Measurements from ENCODE around the gene RBMS1. TPM values are rescaled to one million over a fixed set of nuclear protein-coding genes. Genes with fewer than 3 reads are reported as not detected.
"Not testable (repeated sequence)": the region's sequence is repeated elsewhere in the genome, so short reads cannot be mapped to it uniquely, and the experiment has no call there.

The RBMS1 gene
- total RNA-seq, 1 donor from 2014 or later, result 102 TPM

GRCh38 chr2:160440888-160441287 is 52.7 kb downstream of the RBMS1 start:
- Histone ChIP-seq H3K4me1 (peaks cover 3% of the 10 kb centered on the region), H3K27me3 (no peaks in the 10 kb centered on the region), H3K9me3 (no peaks in the 10 kb centered on the region), H3K4me3 (no peak overlapping the region), H3K36me3 (no peaks in the 10 kb centered on the region), H3K27ac (no peak overlapping the region)
- ATAC-seq (no peak), DNase-seq (no peak)
- no peak for TF ChIP-seq CTCF (IDR thresholded peaks at IDR 0.05)
- intact Hi-C loops (cut with DNase I), result no loop called here

- H3K27ac ChIP-seq; DNase-seq; H3K27me3 ChIP-seq; H3K9me3 ChIP-seq; H3K36me3 ChIP-seq; H3K4me3 ChIP-seq; ATAC-seq; intact Hi-C loops (cut with DNase I): not testable (repeated sequence)
- H3K4me1 ChIP-seq, result peaks cover 11% of the 10 kb centered on the region
These were observed 54.6 kb downstream of the RBMS1 start for GRCh38 chr2:160439038-160439437.

GRCh38 chr2:160437273-160437672 is 56.3 kb downstream of the RBMS1 start:
- Histone ChIP-seq H3K36me3 (no peaks in the 10 kb centered on the region), H3K27ac (no peak overlapping the region), H3K27me3 (no peaks in the 10 kb centered on the region), H3K4me3 (no peak overlapping the region), H3K9me3 (no peaks in the 10 kb centered on the region), H3K4me1 (peaks cover 29% of the 10 kb centered on the region)
- TF ChIP-seq CTCF (IDR thresholded peaks at IDR 0.05), result no peak
- intact Hi-C loops (cut with DNase I), result no loop called here
- ATAC-seq, result no peak
- no peak for DNase-seq

- ATAC-seq, result no peak
These were observed 59.2 kb downstream of the RBMS1 start for GRCh38 chr2:160434254-160434948.

GRCh38 chr2:160433466-160434140 is 60.0 kb downstream of the RBMS1 start:
- Histone ChIP-seq H3K27me3 (no peaks in the 10 kb centered on the region), H3K4me3 (no peak overlapping the region), H3K9me3 (no peaks in the 10 kb centered on the region), H3K27ac (no peak overlapping the region), H3K4me1 (peaks cover 34% of the 10 kb centered on the region), H3K36me3 (no peaks in the 10 kb centered on the region)
- DNase-seq (no peak), ATAC-seq (no peak)
- intact Hi-C loops (cut with DNase I), result no loop called here
- no peak for TF ChIP-seq CTCF (IDR thresholded peaks at IDR 0.05)

More at GRCh38 chr2:160434254-160434948, 59.2 kb downstream of the RBMS1 start:
- Histone ChIP-seq H3K27ac (no peak overlapping the region), H3K4me3 (no peak overlapping the region), H3K27me3 (no peaks in the 10 kb centered on the region), H3K4me1 (peaks cover 28% of the 10 kb centered on the region), H3K9me3 (no peaks in the 10 kb centered on the region), H3K36me3 (no peaks in the 10 kb centered on the region)
- no peak for DNase-seq
- no peak for TF ChIP-seq CTCF (IDR thresholded peaks at IDR 0.05)
- intact Hi-C loops (cut with DNase I), result no loop called here

GRCh38 chr2:160432633-160433032 is 61.0 kb downstream of the RBMS1 start:
- no peak overlapping the region for H3K27ac ChIP-seq
- no peak overlapping the region for H3K4me3 ChIP-seq
- no peaks in the 10 kb centered on the region for H3K9me3 ChIP-seq
- H3K4me1 ChIP-seq, result peaks cover 42% of the 10 kb centered on the region
- H3K27me3 ChIP-seq, result no peaks in the 10 kb centered on the region
- DNase-seq (no peak), ATAC-seq (no peak)
- intact Hi-C loops (cut with DNase I), result no loop called here
- TF ChIP-seq CTCF (IDR thresholded peaks at IDR 0.05), result no peak
- no peaks in the 10 kb centered on the region for H3K36me3 ChIP-seq

Data from upper lobe of right lung (tissue), 1 donor.